SK-N-SH treated with all-trans-retinoic acid at 6 μM for 48 hours (cell line): ENCODE results near the gene OSTM1.

ENCODE experiments used
- CREB5 ChIP-seq: fragments of 250-450 bp; sonication (Bioruptor Pico); IDR thresholded peaks from 2 replicates; pipeline ENCODE4 v1.5.1; 2020; ENCODE audit warnings: low read depth, mild to moderate bottlenecking, moderate library complexity
- CSRNP3 ChIP-seq: fragments of 250-450 bp; sonication (Bioruptor Pico); IDR thresholded peaks from 2 replicates; pipeline ENCODE4 v1.5.1; 2021; ENCODE audit warnings: mild to moderate bottlenecking, moderate library complexity
- POU6F1 ChIP-seq: fragments of 250-450 bp; sonication (Bioruptor Pico); IDR thresholded peaks from 2 replicates; pipeline ENCODE4 v1.8.0; 2021; ENCODE audit warnings: low read depth, mild to moderate bottlenecking, moderate library complexity, borderline replicate concordance
- RARB ChIP-seq: fragments of 250-450 bp; sonication (Bioruptor Pico); IDR thresholded peaks from 2 replicates; pipeline ENCODE4 v1.8.0; 2021; ENCODE audit warnings: mild to moderate bottlenecking, moderate library complexity
- ZNF565 ChIP-seq: fragments of 450-650 bp; formaldehyde crosslinking; conservative IDR thresholded peaks from 2 replicates; pipeline ENCODE4 v1.5.0; 2020; ENCODE audit warnings: low read depth, mild to moderate bottlenecking, moderate library complexity

- TF ChIP-seq RARB (CRISPR knock-in tag) (no peak), ZNF565 (no peak), CREB5 (CRISPR knock-in tag) (no peak), POU6F1 (CRISPR knock-in tag) (no peak), CSRNP3 (CRISPR knock-in tag) (no peak)
These were observed 71.9 kb downstream of the OSTM1 start for GRCh38 chr6:108002365-108003221.
